Esophagus squamous epithelium (tissue), 5 donors: ENCODE measurements around the gene HMOX1. TPM values are rescaled to one million over a fixed set of nuclear protein-coding genes. Genes with fewer than 3 reads are reported as not detected.

ENCODE experiments used
- DNase-seq: peaks from one replicate; lab custom pipeline; 2025; lab: John Stamatoyannopoulos, UW
- H3K27ac ChIP-seq, 4 donors: fragments of 200-600 bp; sonication (generic); one replicate each; pipeline ENCODE4 v1.5.1; 2016 to 2019; ENCODE audit warnings: mild to moderate bottlenecking in 1 of 4
- H3K27me3 ChIP-seq, 4 donors: fragments of 200-600 bp; sonication (generic); 1 replicate in 3 of 4; 2 replicates in 1 of 4; pipeline versions ENCODE4 v1.5.1 to v1.6.0; 2017 to 2021; ENCODE audit warnings: antibody characterized with exemption in 1 of 4
- H3K36me3 ChIP-seq, 3 donors: fragments of 200-600 bp; sonication (generic); one replicate each; pipeline ENCODE4 v1.5.1; 2016 to 2019
- H3K4me1 ChIP-seq, 3 donors: fragments of 200-600 bp; sonication (generic); one replicate each; pipeline ENCODE4 v1.5.1; 2017 to 2019
- H3K4me3 ChIP-seq, 4 donors: fragments of 200-600 bp; sonication (generic); 1 replicate in 3 of 4; 2 replicates in 1 of 4; pipeline ENCODE4 v1.5.1; 2016 to 2019; ENCODE audit warnings: mild to moderate bottlenecking in 2 of 4, moderate library complexity in 1 of 4
- H3K9me3 ChIP-seq, 3 donors: fragments of 200-600 bp; sonication (generic); one replicate each; pipeline ENCODE4 v1.5.1; 2016 to 2019
- CTCF ChIP-seq, 6 experiments: fragments of 450-650 bp in 4 of 6; fragments of 200-600 bp in 2 of 6; sonication (generic) in 2 of 6; IDR thresholded peaks; one replicate each; pipeline ENCODE4 v1.5.1; 2016 to 2019; ENCODE audit warnings: antibody characterized with exemption in 6 of 6, mild to moderate bottlenecking in 4 of 6, moderate library complexity in 4 of 6
- POLR2A ChIP-seq, 4 donors: fragments of 450-650 bp; IDR thresholded peaks; one replicate each; pipeline ENCODE4 v1.6.1; 2017; ENCODE audit warnings: antibody characterized with exemption in 4 of 4, mild to moderate bottlenecking in 4 of 4, moderate library complexity in 3 of 4
- WGBS, 2 donors: methylation state at CpG; one replicate each; pipeline ENCODE4 v1.1.5; 2018; 5-methylcytosine and 5-hydroxymethylcytosine counted together
- intact Hi-C: fragments of 100-400 bp; cut with DNase I; formaldehyde crosslinking; loops from one replicate; pipeline ENCODE4 v1.15.0; 2022
- total RNA-seq, 4 donors: library from RNA; depleted of rRNA; stranded (reverse); fragments of >200 nt; gene quantifications; one replicate each; pipeline ENCODE4 v1.1.0, GENCODE V29; 2016
- donor health status: DM: yes; HTN: yes; CAD: no.

HMOX1 gene
- total RNA-seq, 4 donors from 2014 or later, result 13.0 to 39.0 (median 18.3) TPM

- 87% methylated on average over 5 of the region's 6 CpGs; no CpG with 5 or more reads in 1 of the 2 donors for WGBS, 2 donors
- Histone ChIP-seq H3K27ac (peak overlapping the region in 2 of 4 donors; percentile 42 to 63), H3K9me3 (no peaks in the 10 kb centered on the region), H3K4me3 (no peak overlapping the region), H3K36me3 (peaks cover 6 to 100% (median 35%) of the 10 kb centered on the region in 3 donors), H3K27me3 (no peaks in the 10 kb centered on the region), H3K4me1 (no peaks in the 10 kb centered on the region)
- no peak for TF ChIP-seq POLR2A (IDR thresholded peaks at IDR 0.05)
- TF ChIP-seq CTCF (IDR thresholded peaks at IDR 0.05), result no peak
- no peak for DNase-seq
- intact Hi-C loops, result no loop called here
Measured at GRCh38 chr22:35410663-35411034, 29.8 kb downstream of the HMOX1 start.

- no peaks in the 10 kb centered on the region for H3K27me3 ChIP-seq
- TF ChIP-seq CTCF (IDR thresholded peaks at IDR 0.05) (peak in 1 of 6 experiments; percentile 6), POLR2A (IDR thresholded peaks at IDR 0.05) (no peak)
- WGBS, 2 donors, result 78 to 84% methylated on average over 7 of the region's 7 CpGs
- H3K4me1 ChIP-seq, result no peaks in the 10 kb centered on the region
- H3K27ac ChIP-seq, result peak overlapping the region in 1 of 4 donors; percentile 63
- intact Hi-C loops, result no loop called here
- H3K4me3 ChIP-seq, result no peak overlapping the region
- no peaks in the 10 kb centered on the region for H3K9me3 ChIP-seq
- H3K36me3 ChIP-seq, result peaks cover 6 to 100% (median 35%) of the 10 kb centered on the region in 3 donors
- DNase-seq, result no peak
Measured at GRCh38 chr22:35411102-35411501, 30.2 kb downstream of the HMOX1 start.

GRCh38 chr22:35413624-35414023, 32.7 kb downstream of the HMOX1 start:
- WGBS, 2 donors, result 100% methylated on average over 1 to 4 of the region's 4 CpGs
- Histone ChIP-seq H3K9me3 (no peaks in the 10 kb centered on the region), H3K27ac (no peak overlapping the region), H3K36me3 (peaks cover 9 to 100% (median 38%) of the 10 kb centered on the region in 3 donors), H3K27me3 (no peaks in the 10 kb centered on the region), H3K4me3 (no peak overlapping the region), H3K4me1 (peaks cover 0 to 11% (median 0%) of the 10 kb centered on the region in 3 donors)
- TF ChIP-seq CTCF (IDR thresholded peaks at IDR 0.05), result no peak
- no peak for TF ChIP-seq POLR2A (IDR thresholded peaks at IDR 0.05)
- no peak for DNase-seq
- intact Hi-C loops, result no loop called here

- Histone ChIP-seq H3K4me1 (peaks cover 0 to 15% (median 0%) of the 10 kb centered on the region in 3 donors), H3K9me3 (no peaks in the 10 kb centered on the region), H3K27ac (no peak overlapping the region), H3K36me3 (peaks cover 6 to 100% (median 30%) of the 10 kb centered on the region in 3 donors), H3K4me3 (no peak overlapping the region), H3K27me3 (no peaks in the 10 kb centered on the region)
- 88 to 100% methylated on average over 4 to 8 of the region's 9 CpGs for WGBS, 2 donors
- intact Hi-C loops, result no loop called here
- TF ChIP-seq CTCF (IDR thresholded peaks at IDR 0.05) (no peak), POLR2A (IDR thresholded peaks at IDR 0.05) (no peak)
- DNase-seq, result no peak
Measured at GRCh38 chr22:35417606-35418005, 36.7 kb downstream of the HMOX1 start.

GRCh38 chr22:35418088-35418487, 37.2 kb downstream of the HMOX1 start:
- no peaks in the 10 kb centered on the region for H3K27me3 ChIP-seq
- H3K9me3 ChIP-seq, result no peaks in the 10 kb centered on the region
- H3K4me1 ChIP-seq, result peaks cover 0 to 15% (median 0%) of the 10 kb centered on the region in 3 donors
- DNase-seq, result no peak
- no peak overlapping the region for H3K27ac ChIP-seq
- H3K4me3 ChIP-seq, result no peak overlapping the region
- TF ChIP-seq CTCF (IDR thresholded peaks at IDR 0.05) (no peak), POLR2A (IDR thresholded peaks at IDR 0.05) (no peak)
- H3K36me3 ChIP-seq, result peaks cover 6 to 100% (median 32%) of the 10 kb centered on the region in 3 donors
- 55 to 57% methylated on average over 7 to 8 of the region's 8 CpGs for WGBS, 2 donors
- intact Hi-C loops, result no loop called here
